H1 (cell line): ENCODE measurements around the gene VN1R5. TPM values are rescaled to one million over a fixed set of nuclear protein-coding genes. Genes with fewer than 3 reads are reported as not detected.

Experiments used
- BRCA1 ChIP-seq: IDR thresholded peaks from 2 replicates; pipeline ENCODE4 v1.6.1; 2012; ENCODE audit warnings: low read depth, low read length, improper control_type of control experiment
- CHD7 ChIP-seq: fragments of 300-600 bp; sonication (generic); IDR thresholded peaks from 2 replicates; pipeline ENCODE4 v1.7.1; 2012; ENCODE audit warnings: low read length, moderate library complexity, mild to moderate bottlenecking, inconsistent platforms; ENCODE audit not compliant: insufficient replicate concordance
- JUN ChIP-seq: IDR thresholded peaks from 2 replicates; pipeline ENCODE4 v1.6.1; 2011; ENCODE audit warnings: low read depth, mild to moderate bottlenecking, improper control_type of control experiment, low read length
- JUND ChIP-seq: IDR thresholded peaks from 2 replicates; pipeline ENCODE4 v1.6.1; 2011; ENCODE audit warnings: mild to moderate bottlenecking, improper control_type of control experiment, low read length
- POU5F1 ChIP-seq: IDR thresholded peaks from 2 replicates; pipeline ENCODE4 v1.6.1; 2011; ENCODE audit warnings: low read depth, mild to moderate bottlenecking, low read length, moderate library complexity
- RBBP5 ChIP-seq: IDR thresholded peaks from 2 replicates; pipeline ENCODE4 v1.7.1; 2012; ENCODE audit warnings: low read depth, mild to moderate bottlenecking, inconsistent platforms, low read length, moderate library complexity, borderline replicate concordance
- RFX5 ChIP-seq: IDR thresholded peaks from 2 replicates; pipeline ENCODE4 v1.6.1; 2011; ENCODE audit warnings: low read depth, low read length, improper control_type of control experiment, borderline replicate concordance
- SIRT6 ChIP-seq: IDR thresholded peaks from one replicate; pipeline ENCODE4 v1.7.1; 2012; ENCODE audit warnings: low read length, inconsistent platforms
- SIX5 ChIP-seq: IDR thresholded peaks from 2 replicates; pipeline ENCODE4 v1.6.1; 2011; ENCODE audit warnings: mild to moderate bottlenecking, low read depth, low read length
- SP1 ChIP-seq: IDR thresholded peaks from 2 replicates; pipeline ENCODE4 v1.6.1; 2011; ENCODE audit warnings: low read depth, low read length
- SP2 ChIP-seq: IDR thresholded peaks from 2 replicates; pipeline ENCODE4 v1.6.1; 2012; ENCODE audit warnings: mild to moderate bottlenecking, low read length, inconsistent platforms
- SRF ChIP-seq: IDR thresholded peaks from 2 replicates; pipeline ENCODE4 v1.6.1; 2011; ENCODE audit warnings: mild to moderate bottlenecking, low read depth, low read length, moderate library complexity
- TCF12 ChIP-seq: IDR thresholded peaks from 2 replicates; pipeline ENCODE4 v1.6.1; 2011; ENCODE audit warnings: low read depth, mild to moderate bottlenecking, low read length
- YY1 ChIP-seq: IDR thresholded peaks from 2 replicates; pipeline ENCODE4 v1.6.1; 2011; ENCODE audit warnings: low read depth, mild to moderate bottlenecking, low read length
- polyA plus RNA-seq, 7 experiments: library from polyadenylated mRNA; depleted of rRNA in 3 of 7; stranded (reverse) in 5 of 7; unstranded in 2 of 7; fragments of >200 nt in 5 of 7; fragments of 200-250 nt in 2 of 7; gene quantifications; 1 replicate in 5 of 7; 2 replicates in 1 of 7; 4 replicates in 1 of 7; pipeline versions ENCODE4 v1.2.1 to v1.2.3, GENCODE V29; 2011 to 2013; ENCODE audit warnings: missing spikeins in 2 of 7, mixed read lengths in 2 of 7
- total RNA-seq: library from RNA; stranded (reverse); fragmentation: NEBNext Ultra II Directional; extraction: Animal tissue kit (Norgen Biotek cat#: 25700); gene quantifications from 2 replicates; pipeline ENCODE4 v1.2.1, GENCODE V29; 2021

The VN1R5 gene
- total and polyA plus RNA-seq, 2 of the 8 experiments (the other 6 are each of a cell fraction or from before 2014, with no cell fraction given) = not detected

- TF ChIP-seq CHD7 (no peak), SP2 (no peak), JUND (no peak), BRCA1 (no peak), RFX5 (no peak), SRF (no peak), SP1 (no peak), YY1 (no peak), SIX5 (no peak), SIRT6 (no peak), JUN (no peak), POU5F1 (no peak), TCF12 (no peak), RBBP5 (no peak)
Observed at GRCh38 chr1:247269133-247269532, 13.3 kb downstream of the VN1R5 start (continued).
